Right renal cortex interstitium (tissue), 3 donors: ENCODE measurements around the gene APBA2. TPM values are rescaled to one million over a fixed set of nuclear protein-coding genes. Genes with fewer than 3 reads are reported as not detected.
"Not testable (repeated sequence)": the region's sequence is repeated elsewhere in the genome, so short reads cannot be mapped to it uniquely, and the experiment has no call there.

Experiments
- DNase-seq, 3 donors: peaks; one replicate each; pipeline ENCODE4 v3.0.0-alpha.2; 2013; ENCODE audit warnings: low read depth in 3 of 3, low spot score in 2 of 3
- polyA plus RNA-seq, 3 donors: library from polyadenylated mRNA; unstranded; fragments of 120-200 nt; gene quantifications; one replicate each; pipeline ENCODE4 v1.2.1, GENCODE V29; 2013; ENCODE audit not compliant: insufficient read length in 3 of 3

Gene APBA2
- polyA plus RNA-seq, 3 donors = 10.8 to 12.0 (median 11.8) TPM

DNA sequence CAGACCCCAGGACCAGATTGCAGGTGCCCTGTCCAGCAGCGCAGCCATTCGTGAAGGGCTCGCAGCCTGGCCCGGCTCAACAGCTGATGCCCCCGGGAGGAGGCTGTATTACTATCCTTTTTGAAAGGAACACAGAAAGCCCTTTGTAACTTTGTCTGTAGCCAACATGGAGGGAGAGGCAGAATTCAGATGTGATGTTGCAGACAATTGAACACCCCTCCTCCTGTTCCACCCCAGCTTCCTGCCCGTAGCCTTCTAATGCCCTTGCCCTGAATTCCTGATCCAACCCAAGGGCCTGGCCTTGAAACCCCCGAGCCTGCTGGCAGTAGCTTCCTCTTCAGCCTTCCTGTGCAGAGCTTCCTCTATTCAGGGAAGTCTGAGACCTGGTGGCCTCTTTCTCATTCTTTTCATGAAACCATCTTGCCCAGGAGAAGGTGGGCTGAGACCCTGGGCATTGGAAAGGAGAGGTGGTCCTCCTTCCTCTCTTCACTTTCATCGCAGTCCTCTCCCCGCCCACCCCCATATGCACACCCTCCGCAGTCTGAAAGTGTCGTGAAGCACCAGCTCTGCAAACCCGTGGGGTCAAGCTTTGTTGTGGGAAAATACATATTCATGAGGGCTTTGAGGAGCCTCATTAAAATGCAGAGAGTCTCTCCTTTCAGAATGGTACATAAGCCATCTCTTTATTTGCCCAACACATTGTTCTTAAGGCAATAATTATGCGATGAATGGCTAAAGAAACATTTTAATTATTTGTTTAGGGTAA lies 109.2 kb downstream of the APBA2 start:
- DNase-seq = no peak

DNA sequence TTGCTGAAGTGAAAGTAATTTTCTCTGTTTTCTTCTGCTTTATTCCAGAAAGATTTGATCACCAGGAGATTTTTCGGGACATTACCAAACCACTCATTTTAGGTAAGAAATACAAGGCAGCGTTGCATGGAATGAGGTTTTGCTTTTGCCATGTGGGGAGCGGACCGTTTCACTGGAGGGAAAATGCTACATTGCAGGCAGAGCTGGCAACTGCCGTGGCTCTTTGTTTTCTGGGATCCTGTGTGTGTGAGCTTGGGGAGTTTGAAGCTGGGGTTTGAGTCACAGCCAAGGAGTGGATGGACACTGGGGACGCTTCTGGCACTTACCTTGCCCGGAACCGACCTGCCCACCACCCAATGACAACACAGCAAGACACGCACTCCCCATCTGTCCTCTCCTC lies 109.9 kb downstream of the APBA2 start:
- DNase-seq = no peak

GRCh38 chr15:28996289-28996688 lies 110.5 kb downstream of the APBA2 start:
- DNase-seq = no peak

DNA sequence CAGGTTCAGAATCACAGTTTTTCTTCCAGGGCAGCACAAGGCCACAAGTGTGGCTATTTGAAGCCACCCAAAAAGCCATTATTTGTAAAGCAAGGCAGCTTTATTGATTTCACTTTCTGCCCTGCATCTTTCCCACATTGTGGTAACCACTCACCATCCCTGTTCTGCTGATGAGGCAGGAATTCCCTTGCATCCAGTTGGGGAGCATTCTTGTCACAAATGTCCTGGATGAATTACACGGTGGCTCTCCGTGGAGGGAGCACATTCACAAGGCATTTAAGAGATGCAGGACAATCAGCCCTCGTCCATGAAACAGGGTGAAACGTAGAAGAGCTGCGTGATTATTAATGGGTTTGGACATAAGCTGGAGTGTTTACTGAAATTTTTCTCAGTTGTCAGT lies 111.2 kb downstream of the APBA2 start:
- no peak for DNase-seq

DNA sequence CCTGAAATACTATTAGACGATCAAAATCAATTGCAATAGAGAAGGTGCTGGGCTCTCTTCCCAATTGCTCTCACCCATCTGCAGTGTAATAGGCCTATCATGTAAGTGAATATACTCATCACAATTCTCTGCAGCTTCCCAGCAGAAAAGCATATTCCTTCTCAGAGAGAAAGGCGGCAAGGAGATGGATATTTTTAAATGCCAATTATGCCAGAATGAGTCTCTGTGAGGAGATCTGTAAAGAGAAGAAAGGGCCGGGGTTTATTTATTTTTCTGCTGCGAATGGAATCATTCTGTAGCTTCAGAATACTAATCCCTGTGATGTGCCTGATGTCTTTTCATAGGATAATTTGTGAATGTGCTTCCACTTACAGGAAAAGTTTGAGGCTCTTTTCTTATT lies 112.0 kb downstream of the APBA2 start:
- no peak for DNase-seq

- no peak for DNase-seq
Observed at GRCh38 chr15:28998511-28998910, 112.7 kb downstream of the APBA2 start.

DNA sequence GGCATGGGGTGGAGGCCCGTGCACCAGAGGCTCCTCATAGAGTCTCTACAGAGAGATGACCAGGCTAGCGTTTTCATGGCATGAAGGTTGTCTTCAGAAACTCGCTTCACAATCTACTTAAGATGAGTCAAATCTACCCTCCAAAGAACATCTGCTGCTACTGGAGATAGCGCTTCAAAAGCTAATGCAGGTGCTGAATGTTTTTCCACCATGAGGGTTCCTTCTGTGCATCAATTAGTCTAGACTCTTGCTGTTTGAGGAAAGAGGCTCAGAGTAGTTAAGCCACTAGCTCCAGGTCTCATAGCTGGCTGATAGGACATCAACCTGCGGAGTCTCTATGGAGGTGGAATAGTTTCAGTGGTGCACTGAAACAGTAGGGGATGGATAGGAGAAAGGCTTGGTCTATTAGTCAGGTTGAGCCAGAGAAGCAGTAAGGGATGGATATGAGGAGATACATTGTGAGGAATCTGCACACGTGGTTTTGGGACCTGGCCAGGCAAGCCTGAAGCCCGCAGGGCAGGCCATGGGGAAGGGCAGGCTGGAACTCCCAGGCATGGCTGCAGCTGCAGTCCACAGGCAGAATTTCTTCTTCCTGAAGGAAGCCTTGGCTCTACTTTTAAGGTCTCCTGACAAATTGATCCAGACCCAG lies 117.5 kb downstream of the APBA2 start:
- no peak for DNase-seq

DNA sequence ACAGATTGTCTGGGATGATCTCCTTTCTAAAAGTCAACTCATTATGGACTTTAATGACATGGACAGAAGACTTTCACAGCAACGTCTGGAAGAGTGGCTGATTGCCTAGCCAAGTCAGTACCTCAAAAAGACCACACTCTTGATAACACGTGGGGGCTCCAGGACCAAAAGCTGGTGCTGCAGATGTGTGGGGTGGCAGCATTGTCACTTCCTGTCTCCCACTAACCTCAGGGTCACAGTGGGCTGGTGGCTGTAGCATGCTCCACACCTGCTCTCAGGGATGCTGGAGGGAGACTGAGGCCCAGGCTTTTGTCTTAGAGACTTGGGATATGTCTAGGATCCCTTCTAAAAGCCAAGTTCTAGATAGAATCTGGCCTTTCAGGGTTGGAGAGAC lies 118.1 kb downstream of the APBA2 start:
- DNase-seq = no peak

DNA sequence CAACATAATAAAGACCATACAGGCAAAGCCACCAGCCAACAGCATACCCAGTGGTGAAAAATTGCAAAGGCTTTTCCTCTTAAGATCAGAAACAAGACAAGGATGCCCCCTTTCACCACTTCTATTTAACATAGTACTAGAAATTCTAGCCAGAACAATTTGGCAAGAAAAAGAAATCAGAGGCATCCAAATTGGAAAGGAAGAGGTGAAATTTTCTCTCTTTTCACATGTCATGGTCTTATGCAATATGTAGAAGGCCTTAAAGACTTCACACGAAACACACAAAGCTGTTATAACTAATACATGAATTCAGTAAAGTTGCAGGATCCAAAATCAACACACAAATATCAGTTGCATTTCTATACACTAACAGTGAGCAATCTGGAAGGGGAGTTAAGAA lies 120.2 kb downstream of the APBA2 start:
- no peak for DNase-seq

GRCh38 chr15:29008846-29009245 lies 123.1 kb downstream of the APBA2 start:
- no peak for DNase-seq

DNA sequence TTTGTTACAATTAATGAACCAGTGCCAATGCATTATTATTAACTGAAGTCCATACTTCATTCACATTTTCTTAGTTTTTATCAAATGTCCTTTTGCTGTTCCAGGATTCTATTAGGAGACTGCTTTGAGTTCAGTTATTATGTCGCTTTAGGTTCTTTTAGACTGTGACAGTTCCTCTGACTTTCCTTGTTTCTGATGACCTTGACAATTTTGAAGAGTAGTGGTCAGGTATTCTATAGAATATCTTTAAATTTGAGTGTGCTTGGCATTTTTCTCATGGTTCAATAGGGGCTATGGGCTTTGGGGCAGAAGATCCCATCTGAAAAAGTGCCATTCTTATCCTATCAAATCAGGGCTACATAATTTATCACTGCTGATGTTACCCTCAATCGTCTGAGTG lies 126.3 kb downstream of the APBA2 start:
- no peak for DNase-seq

DNA sequence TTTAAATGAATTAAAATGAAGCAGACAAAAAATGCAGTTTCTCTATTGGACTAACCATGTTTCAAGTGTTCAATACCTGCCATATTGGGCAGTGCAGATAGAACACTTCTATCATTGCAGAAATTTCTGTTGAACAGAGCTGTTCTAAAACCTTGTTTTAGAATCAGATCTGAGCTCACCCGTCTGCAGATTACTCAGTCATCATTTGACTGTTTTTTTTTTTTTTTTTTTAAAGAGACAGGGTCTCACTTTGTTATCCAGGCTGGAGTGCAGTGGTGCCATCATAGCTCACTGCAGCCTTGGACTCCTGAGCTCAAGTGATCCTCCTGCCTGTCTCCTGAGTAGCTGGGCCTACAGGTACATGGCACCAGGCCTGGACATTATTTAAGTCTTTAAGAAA lies 128.7 kb downstream of the APBA2 start:
- DNase-seq = no peak

DNA sequence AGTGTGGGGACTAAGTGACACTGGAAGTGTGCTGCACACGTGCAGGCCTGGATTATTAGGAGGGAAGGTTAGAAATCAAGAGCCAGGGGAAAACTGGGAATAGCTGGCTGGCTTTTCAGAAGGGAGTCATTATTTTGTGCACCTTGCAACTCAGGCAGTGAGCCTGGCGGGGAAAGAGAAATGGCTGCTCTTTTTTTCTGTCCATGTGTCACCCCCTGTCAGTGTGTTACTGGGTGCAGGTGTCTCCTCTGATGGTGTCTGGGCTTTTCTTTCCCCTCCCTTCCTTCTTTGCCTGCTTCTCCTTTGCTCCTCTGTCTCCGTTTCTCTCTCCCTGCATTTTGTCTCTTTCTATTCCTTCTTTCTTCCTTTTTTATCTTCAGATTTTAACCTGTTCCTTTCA lies 130.7 kb downstream of the APBA2 start:
- DNase-seq = no peak

- DNase-seq = no peak
Observed at GRCh38 chr15:29018120-29018805, 132.5 kb downstream of the APBA2 start.

DNA sequence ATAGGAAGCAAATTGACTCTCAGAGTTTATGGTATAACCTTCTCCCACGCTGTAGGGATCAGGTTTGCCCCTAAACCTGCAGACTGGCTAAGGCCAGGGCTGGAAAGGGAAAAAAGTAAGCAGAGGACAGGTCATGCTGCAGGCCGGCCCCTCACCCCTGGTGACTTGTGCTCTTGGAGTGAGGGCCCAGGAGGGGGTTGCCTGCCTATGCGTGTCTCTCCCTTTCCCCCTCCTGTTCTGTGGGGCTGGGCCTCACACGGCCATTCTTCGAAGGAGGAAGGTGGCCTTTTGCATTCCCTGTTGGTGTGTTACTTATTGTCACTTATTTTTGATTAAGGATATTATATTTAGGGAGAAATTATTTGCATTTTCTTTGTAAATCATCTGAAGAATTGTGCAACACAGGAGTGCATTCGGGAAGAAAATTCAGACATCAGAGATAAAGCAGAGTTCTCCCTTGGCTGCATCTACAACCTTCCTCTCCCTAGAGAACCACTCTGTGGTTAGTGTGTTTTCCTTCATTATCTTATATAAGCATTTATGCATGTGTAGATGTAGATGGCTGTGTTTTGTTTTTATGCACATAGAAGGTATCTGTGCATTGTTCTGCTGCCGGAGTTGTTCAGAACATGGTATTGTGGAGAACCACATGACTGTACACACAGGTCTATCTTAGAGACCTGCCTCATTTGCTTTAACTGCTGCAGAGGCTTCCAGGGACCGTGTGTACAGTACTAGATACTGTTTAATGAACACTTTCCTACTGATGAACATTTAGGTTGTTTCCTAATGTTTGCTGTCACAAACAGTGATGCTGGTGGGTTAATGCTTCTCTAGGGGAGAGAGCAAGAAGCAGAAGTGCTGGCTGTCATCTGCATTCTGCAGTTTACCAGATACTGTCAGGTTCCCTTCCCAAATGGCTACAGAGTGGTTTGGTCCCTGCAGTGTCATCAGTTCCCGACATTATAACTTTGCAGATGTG lies 133.5 kb downstream of the APBA2 start:
- no peak for DNase-seq

GRCh38 chr15:29021857-29022256 lies 136.1 kb downstream of the APBA2 start:
- no peak for DNase-seq

DNA sequence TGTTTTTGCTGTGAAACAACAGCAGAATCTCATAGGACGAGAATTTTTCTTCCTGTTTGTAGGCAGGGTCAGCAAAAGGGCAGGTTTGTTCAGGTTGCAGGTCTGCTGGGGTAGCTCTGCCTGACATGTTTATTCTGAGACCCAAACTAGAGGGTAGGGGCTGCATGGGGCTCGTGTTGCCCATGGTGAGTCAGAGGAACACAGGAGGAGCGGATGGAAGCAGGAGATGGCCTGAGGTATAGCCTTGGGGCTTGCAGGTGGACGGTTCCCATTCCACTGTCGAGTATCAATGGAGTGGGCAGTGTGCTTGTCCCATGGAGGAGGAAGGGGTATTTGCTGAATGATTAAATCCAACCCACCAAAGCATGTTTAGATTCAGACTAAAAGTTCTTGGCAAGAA lies 138.9 kb downstream of the APBA2 start:
- DNase-seq = no peak

DNA sequence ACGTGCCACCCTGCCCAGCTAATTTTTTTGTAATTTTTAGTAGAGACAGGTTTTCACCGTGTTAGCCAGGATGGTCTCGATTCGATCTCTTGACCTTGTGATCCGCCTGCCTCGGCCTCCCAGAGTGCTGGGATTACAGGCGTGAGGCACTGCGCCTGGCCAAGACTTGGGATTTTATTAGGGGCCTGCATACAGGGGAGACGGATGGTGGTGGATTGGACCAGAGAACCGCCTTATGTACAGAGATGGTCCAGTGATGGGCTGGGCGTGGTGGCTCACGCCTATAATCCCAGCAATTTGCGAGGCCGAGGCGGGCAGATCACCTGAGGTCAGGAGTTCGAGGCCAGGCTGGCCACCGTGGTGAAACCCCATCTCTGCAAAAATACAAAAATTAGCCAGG lies 139.6 kb downstream of the APBA2 start:
- DNase-seq = not testable (repeated sequence)

- not testable (repeated sequence) for DNase-seq
Observed at GRCh38 chr15:29028158-29028557, 142.4 kb downstream of the APBA2 start.

GRCh38 chr15:29029651-29030195 lies 143.9 kb downstream of the APBA2 start:
- DNase-seq = no peak
